ENCODE data around the gene RCAN2. TPM values are rescaled to one million over a fixed set of nuclear protein-coding genes. Genes with fewer than 3 reads are reported as not detected.

The RCAN2 gene
- total RNA-seq, 2 experiments from 2014 or later: not detected

DNA sequence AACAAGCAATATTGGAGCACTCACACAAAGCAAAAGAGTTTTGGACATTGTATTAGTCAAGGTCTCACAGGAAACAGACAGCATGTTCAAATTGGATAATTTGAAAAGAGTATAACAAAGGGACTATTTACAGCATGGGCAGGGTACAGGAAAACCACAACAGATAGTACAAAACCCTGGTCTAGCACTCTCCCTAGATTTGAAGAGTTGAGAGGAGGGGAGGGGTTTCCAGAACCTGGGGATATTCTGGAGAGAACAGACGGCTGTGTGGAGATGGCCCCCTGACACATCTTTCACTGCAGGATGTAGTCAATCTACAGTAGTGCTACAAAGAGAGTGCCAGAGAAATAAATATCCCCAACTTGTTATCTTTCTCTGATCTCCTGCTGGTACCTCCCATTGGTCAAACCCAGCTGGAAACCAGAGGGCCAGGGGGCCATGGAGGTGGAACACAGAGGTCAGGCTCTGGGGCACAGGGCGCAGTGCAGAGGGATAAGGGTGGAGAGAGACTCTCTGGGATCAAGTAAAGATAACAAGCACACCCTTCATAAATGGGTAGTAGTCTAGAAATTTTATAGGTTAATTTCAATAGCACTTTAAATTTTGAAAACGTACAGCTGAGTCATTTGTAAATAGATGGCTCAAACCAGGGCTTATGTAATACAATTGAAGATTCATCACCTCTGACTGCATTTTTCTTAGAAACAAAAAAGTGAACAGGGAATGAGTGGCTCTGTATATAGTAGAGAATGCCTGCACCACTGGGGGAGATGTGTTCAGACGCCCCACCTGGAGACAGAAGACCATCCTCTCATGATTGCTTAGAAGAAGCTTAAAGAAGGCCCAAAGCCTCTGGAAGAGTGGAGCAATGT lies 25.7 kb downstream of the RCAN2 start:
- intact Hi-C loops (cut with micrococcal nuclease; ENCODE audit: unreplicated experiment): no loop called here

DNA sequence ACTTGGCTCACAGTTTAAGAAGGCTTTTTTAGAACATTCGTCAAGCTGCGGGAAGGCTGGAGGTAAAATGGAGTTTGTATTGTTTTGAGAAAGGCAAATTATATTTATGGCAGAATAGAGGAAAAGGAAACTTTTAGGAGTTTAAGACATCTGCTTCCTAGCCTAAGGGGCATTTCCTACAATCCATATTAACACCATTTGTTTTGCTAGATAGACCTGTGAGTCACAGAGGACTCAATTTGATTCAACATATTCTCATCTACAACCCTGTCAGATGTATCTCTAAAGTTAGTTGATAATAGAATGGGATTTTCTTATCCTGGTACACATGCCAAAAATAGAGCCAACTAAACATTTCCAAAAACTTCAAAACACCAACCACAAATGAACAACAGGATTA lies 35.0 kb downstream of the RCAN2 start:
- H3K9me3 ChIP-seq (ENCODE audit: low read length): no peaks in the 10 kb centered on the region
- no peak overlapping the region for H3K4me3 ChIP-seq (ENCODE audit: low read depth, low read length, poor library complexity, severe bottlenecking)
- H3K4me2 ChIP-seq (ENCODE audit: low read length): no peak overlapping the region
- BruUV-seq (replicated peaks): no TSS peak
- H3K36me3 ChIP-seq (ENCODE audit: insufficient read depth, low read length): no peaks in the 10 kb centered on the region
- no peaks in the 10 kb centered on the region for H3K4me1 ChIP-seq (ENCODE audit: insufficient read depth, low read length, poor library complexity, severe bottlenecking)
- POLR2A ChIA-PET: no interaction called here
- no peak for DNase-seq (ENCODE audit: low spot score)
- no peak overlapping the region for H2AFZ ChIP-seq (ENCODE audit: low read length)
- no peaks in the 10 kb centered on the region for H4K20me1 ChIP-seq (ENCODE audit: insufficient read depth, low read length)
- CTCF ChIA-PET (ENCODE audit: unreplicated experiment): no interaction called here
- no peak overlapping the region for H3K27ac ChIP-seq (ENCODE audit: low read depth, low read length, poor library complexity, severe bottlenecking)
- intact Hi-C loops (cut with micrococcal nuclease; ENCODE audit: unreplicated experiment): no loop called here
- TF ChIP-seq CTCF (conservative IDR thresholded peaks at IDR 0.05; ENCODE audit: low read length): no peak
- TF ChIP-seq EZH2phosphoT487 (IDR thresholded peaks at IDR 0.05; ENCODE audit: borderline replicate concordance, low read depth, low read length): no peak
- H3K79me2 ChIP-seq (ENCODE audit: insufficient read depth, low read depth, low read length): no peaks in the 10 kb centered on the region
- no peaks in the 10 kb centered on the region for H3K9me2 ChIP-seq (ENCODE audit: insufficient read depth, low read length)

More for the DNA sequence above, 25.7 kb downstream of the RCAN2 start:
- H3K9me2 ChIP-seq (ENCODE audit: insufficient read depth, low read length): no peaks in the 10 kb centered on the region
- no peaks in the 10 kb centered on the region for H3K9me3 ChIP-seq (ENCODE audit: low read length)
- no peaks in the 10 kb centered on the region for H3K79me2 ChIP-seq (ENCODE audit: insufficient read depth, low read depth, low read length)
- TF ChIP-seq CTCF (conservative IDR thresholded peaks at IDR 0.05; ENCODE audit: low read length): no peak
- TF ChIP-seq EZH2phosphoT487 (IDR thresholded peaks at IDR 0.05; ENCODE audit: borderline replicate concordance, low read depth, low read length): no peak
- H3K27ac ChIP-seq (ENCODE audit: low read depth, low read length, poor library complexity, severe bottlenecking): no peak overlapping the region
- POLR2A ChIA-PET: interaction anchor here (2.7 kb wide), 1 partner anchor 12 kb away, joined by 11 read pairs; no protein-coding TSS in a partner anchor
- no peak overlapping the region for H2AFZ ChIP-seq (ENCODE audit: low read length)
- H4K20me1 ChIP-seq (ENCODE audit: insufficient read depth, low read length): no peaks in the 10 kb centered on the region
- H3K4me1 ChIP-seq (ENCODE audit: insufficient read depth, low read length, poor library complexity, severe bottlenecking): no peaks in the 10 kb centered on the region
- no peak overlapping the region for H3K4me3 ChIP-seq (ENCODE audit: low read depth, low read length, poor library complexity, severe bottlenecking)
- H3K4me2 ChIP-seq (ENCODE audit: low read length): no peak overlapping the region
- no TSS peak for BruUV-seq (replicated peaks)
- no peak for DNase-seq (ENCODE audit: low spot score)
- CTCF ChIA-PET (ENCODE audit: unreplicated experiment): no interaction called here
- H3K36me3 ChIP-seq (ENCODE audit: insufficient read depth, low read length): no peaks in the 10 kb centered on the region

GRCh38 chr6:46454691-46455090 lies 36.6 kb downstream of the RCAN2 start:
- Histone ChIP-seq H3K9me2 (ENCODE audit: insufficient read depth, low read length) (no peaks in the 10 kb centered on the region), H3K27ac (ENCODE audit: low read depth, low read length, poor library complexity, severe bottlenecking) (no peak overlapping the region), H3K4me2 (ENCODE audit: low read length) (no peak overlapping the region), H3K36me3 (ENCODE audit: insufficient read depth, low read length) (no peaks in the 10 kb centered on the region), H3K9me3 (ENCODE audit: low read length) (no peaks in the 10 kb centered on the region), H3K4me3 (ENCODE audit: low read depth, low read length, poor library complexity, severe bottlenecking) (no peak overlapping the region), H3K4me1 (ENCODE audit: insufficient read depth, low read length, poor library complexity, severe bottlenecking) (no peaks in the 10 kb centered on the region), H2AFZ (ENCODE audit: low read length) (no peak overlapping the region), H3K79me2 (ENCODE audit: insufficient read depth, low read depth, low read length) (no peaks in the 10 kb centered on the region), H4K20me1 (ENCODE audit: insufficient read depth, low read length) (no peaks in the 10 kb centered on the region)
- no peak for DNase-seq (ENCODE audit: low spot score)
- ChIA-PET CTCF (ENCODE audit: unreplicated experiment) (no interaction called here), POLR2A (no interaction called here)
- intact Hi-C loops (cut with micrococcal nuclease; ENCODE audit: unreplicated experiment): no loop called here
- TF ChIP-seq EZH2phosphoT487 (IDR thresholded peaks at IDR 0.05; ENCODE audit: borderline replicate concordance, low read depth, low read length) (no peak), CTCF (conservative IDR thresholded peaks at IDR 0.05; ENCODE audit: low read length) (no peak)
- BruUV-seq (replicated peaks): no TSS peak

All from OCI-LY7 (cell line).